Measurements from ENCODE around the gene SMLR1.

Gene SMLR1

DNA sequence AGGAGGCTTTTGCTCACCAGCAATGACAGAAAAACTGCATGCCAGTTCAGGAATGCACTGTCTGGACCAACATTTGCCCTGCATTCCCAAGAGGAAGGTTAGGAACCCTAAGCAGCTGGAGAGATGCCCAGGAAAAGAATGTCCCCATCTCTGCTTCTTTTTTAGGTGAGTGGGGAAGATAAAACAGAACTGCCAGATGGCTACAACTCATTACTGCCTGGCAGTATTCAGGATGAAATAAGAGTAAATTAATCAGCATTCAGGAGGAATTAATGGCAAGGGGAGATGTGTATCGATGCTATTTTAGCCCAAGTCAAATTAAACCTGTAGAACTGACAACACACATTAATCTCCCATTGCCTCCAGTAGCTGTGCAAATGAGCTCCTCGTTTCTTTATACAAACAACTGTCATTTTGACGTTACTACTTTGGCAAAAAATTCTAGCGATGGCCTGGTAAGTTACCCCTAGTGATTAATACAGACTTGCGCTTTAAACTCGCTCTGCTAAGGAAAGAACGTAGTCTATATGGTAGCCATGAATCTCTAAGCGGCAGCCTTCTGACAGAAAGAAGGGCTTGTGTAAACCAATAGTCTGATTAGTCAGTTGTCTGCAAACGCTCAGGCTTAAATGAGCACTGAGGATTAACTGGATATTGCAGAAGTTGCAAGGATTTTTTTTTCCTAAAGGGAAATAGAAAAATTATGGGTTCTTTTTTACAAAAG is 16.7 kb upstream of the SMLR1 start:
- TF ChIP-seq, protein P1, sequence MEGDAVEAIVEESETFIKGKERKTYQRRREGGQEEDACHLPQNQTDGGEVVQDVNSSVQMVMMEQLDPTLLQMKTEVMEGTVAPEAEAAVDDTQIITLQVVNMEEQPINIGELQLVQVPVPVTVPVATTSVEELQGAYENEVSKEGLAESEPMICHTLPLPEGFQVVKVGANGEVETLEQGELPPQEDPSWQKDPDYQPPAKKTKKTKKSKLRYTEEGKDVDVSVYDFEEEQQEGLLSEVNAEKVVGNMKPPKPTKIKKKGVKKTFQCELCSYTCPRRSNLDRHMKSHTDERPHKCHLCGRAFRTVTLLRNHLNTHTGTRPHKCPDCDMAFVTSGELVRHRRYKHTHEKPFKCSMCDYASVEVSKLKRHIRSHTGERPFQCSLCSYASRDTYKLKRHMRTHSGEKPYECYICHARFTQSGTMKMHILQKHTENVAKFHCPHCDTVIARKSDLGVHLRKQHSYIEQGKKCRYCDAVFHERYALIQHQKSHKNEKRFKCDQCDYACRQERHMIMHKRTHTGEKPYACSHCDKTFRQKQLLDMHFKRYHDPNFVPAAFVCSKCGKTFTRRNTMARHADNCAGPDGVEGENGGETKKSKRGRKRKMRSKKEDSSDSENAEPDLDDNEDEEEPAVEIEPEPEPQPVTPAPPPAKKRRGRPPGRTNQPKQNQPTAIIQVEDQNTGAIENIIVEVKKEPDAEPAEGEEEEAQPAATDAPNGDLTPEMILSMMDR (conservative IDR thresholded peaks at IDR 0.05; ENCODE audit: low read length): no peak
- DNase-seq (ENCODE audit: low read depth): peak; percentile 55
- H3K4me3 ChIP-seq (ENCODE audit: low read length): no peak overlapping the region

DNA sequence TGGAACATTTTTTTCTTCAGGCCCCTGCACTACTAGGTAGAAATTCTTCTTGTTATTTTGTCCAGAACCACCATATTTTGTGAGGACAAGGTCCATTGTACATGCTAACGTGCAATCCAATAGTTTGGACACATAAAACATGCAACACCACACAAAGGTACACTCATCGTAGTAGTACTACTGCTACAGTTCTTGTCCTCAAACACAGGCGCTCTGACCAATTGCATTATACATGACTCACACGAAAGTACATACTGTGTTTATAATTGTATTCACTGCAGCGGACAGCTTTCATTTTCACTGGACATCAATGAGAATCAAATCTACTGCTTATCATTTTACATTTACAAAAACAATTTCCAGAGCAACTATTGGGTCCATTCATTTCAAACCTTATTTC is 15.3 kb upstream of the SMLR1 start:
- DNase-seq (ENCODE audit: low read depth): no peak
- TF ChIP-seq, protein P1 (conservative IDR thresholded peaks at IDR 0.05; ENCODE audit: low read length): no peak

DNA sequence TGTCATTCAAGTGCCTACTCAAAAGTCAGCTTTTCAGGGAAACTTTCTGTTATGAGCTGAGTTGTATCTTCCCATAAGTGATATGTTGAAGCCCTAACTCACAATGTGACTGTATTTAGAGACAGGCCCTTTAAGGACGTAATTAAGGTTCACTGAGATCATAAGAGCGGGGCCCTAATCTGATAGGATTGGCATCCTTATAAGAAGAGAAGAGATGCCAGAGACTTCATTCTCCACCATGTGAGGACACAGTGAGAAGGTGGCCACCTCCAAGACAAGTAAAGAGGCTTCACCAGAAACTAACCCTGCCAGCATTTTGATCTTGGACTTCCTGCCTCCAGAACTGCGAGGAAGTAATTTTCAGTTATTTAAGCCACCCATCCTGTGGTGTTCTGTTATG is 12.7 kb upstream of the SMLR1 start:
- TF ChIP-seq, protein P1 (conservative IDR thresholded peaks at IDR 0.05; ENCODE audit: low read length): no peak
- no peak for DNase-seq (ENCODE audit: low read depth)
- no peak overlapping the region for H3K4me3 ChIP-seq (ENCODE audit: low read length)

More for the DNA sequence above, 15.3 kb upstream of the SMLR1 start:
- no peak overlapping the region for H3K4me3 ChIP-seq (ENCODE audit: low read length)

DNA sequence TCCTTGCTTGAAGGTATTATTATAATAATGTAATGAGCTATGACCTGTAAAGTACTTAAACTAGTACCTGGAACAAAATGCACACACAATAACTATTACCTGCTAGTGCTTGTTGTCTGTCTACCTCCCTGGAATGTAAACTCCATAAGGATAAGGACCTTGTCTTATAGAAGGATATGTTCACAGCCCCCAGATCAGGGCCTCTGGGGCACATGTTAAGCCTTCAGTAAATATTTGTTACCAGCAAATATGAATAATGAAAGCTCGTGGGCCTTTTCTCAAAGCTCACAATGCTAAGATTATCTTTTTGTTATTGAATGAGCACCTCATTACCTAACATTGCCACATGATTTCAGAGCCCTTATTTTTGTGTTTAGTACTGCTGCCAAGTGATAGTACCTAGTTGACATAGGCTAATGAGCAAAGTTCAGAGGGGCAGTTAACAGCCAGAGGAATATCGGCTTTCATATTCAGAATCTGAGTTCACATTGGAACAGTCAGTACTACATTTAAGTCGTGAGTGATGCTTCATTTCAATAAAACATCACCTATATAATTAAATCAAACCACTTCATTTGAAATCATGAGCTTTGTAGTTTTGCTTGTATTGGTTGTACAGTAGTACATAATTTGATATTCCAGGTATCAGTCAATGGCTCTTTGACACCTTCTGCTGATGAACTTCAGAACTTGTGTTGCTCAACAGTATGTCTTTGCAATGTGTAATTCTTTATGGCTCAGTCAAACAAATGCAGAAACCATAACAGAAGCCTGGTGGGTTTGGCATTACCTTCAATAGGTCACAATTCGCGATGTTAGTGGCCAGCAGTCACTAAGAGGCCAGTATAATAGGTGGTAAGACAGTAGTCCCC is 11.8 kb upstream of the SMLR1 start:
- no peak overlapping the region for H3K4me3 ChIP-seq (ENCODE audit: low read length)
- TF ChIP-seq, protein P1 (conservative IDR thresholded peaks at IDR 0.05; ENCODE audit: low read length): no peak
- DNase-seq (ENCODE audit: low read depth): no peak

DNA sequence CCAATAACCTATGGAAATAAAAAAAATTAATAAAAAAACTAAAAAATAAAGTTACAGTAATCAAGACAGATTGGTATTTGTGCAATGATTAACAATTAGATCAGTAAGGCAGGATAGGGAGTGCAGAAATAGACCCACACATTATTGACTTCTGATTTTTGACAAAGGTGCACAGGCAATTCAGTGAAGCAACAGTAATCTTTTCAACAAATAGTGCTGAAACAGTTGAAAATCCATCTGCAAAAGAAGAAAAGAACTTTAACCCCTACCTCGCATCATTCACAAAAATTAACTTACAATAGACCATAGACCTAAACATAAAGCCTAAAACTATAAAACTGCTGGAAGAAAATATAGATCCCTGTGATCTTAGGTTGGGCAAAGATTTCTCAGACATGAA is 4.5 kb upstream of the SMLR1 start:
- DNase-seq (ENCODE audit: low read depth): no peak
- no peak overlapping the region for H3K4me3 ChIP-seq (ENCODE audit: low read length)
- TF ChIP-seq, protein P1 (conservative IDR thresholded peaks at IDR 0.05; ENCODE audit: low read length): no peak

DNA sequence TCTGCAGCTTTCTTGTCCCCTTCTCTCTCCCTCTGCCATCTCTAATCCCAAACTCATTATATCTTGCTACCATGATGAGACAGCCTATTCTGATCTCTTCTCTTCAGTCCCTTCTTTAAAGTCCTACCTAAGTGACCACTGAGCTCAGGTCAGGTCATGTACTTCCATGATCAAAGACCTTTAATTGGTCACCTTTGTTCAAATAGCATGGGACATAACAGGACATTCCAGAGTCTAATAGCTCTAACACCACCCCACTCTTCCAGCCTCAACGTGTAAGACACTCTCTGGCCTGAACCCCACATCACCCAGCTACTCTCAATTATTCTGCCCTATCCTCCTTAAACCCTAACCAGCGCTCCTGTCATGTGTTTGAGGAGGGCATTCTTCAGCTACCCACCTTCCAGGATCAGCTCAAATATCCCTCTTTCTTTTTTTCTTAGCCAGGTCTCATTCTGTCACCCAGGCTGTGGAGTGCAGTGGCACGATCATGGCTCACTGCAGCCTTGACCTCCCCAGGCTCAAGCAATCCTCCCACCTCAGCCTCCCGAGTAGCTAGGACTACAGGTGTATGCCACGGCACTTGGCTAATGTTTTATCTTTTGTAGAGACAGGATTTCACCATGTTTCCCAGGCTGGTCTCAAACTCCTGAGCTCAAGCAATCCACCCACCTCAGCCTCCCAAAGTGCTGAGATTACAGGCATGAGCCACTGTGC is 2.1 kb upstream of the SMLR1 start:
- no peak overlapping the region for H3K4me3 ChIP-seq (ENCODE audit: low read length)
- TF ChIP-seq, protein P1 (conservative IDR thresholded peaks at IDR 0.05; ENCODE audit: low read length): no peak
- DNase-seq (ENCODE audit: low read depth): no peak
